NCI-H2081 treated with DMSO at 0.1 percent for 48 hours (cell line): ENCODE results near the gene NOTUM.
"Not testable (repeated sequence)": the region's sequence is repeated elsewhere in the genome, so short reads cannot be mapped to it uniquely, and the experiment has no call there.

Experiments
- DNase-seq: peaks from one replicate; lab custom pipeline; 2025; lab: John Stamatoyannopoulos, UW

Gene NOTUM

GRCh38 chr17:81957691-81958432 is 3.1 kb downstream of the NOTUM start:
- no peak for DNase-seq

- DNase-seq, result no peak
Observed at GRCh38 chr17:81956607-81957589, 4.1 kb downstream of the NOTUM start.

GRCh38 chr17:81955756-81956544 is 5.0 kb downstream of the NOTUM start:
- no peak for DNase-seq

GRCh38 chr17:81955058-81955681 is 5.8 kb downstream of the NOTUM start:
- no peak for DNase-seq

- no peak for DNase-seq
Observed at GRCh38 chr17:81954131-81955057, 6.6 kb downstream of the NOTUM start.

- DNase-seq, result not testable (repeated sequence)
Observed at GRCh38 chr17:81953443-81953842, 7.5 kb downstream of the NOTUM start.

- DNase-seq, result no peak
Observed at GRCh38 chr17:81952792-81953228, 8.2 kb downstream of the NOTUM start.

- no peak for DNase-seq
Observed at GRCh38 chr17:81951785-81952684, 9.0 kb downstream of the NOTUM start.

GRCh38 chr17:81950501-81950900 is 10.5 kb downstream of the NOTUM start:
- DNase-seq, result no peak

- DNase-seq, result no peak
Observed at GRCh38 chr17:81948635-81949378, 12.2 kb downstream of the NOTUM start.

- DNase-seq, result no peak
Observed at GRCh38 chr17:81947189-81947588, 13.8 kb downstream of the NOTUM start, which contains the start of gene MYADML2. Gene MYADML2, minus strand, starts transcription at chr17:81947233. Its CDS starts 5,492 bp downstream, at chr17:81941741.

- DNase-seq, result no peak
Observed at GRCh38 chr17:81944858-81945257, 16.1 kb downstream of the NOTUM start.

GRCh38 chr17:81942167-81942553 is 18.8 kb downstream of the NOTUM start:
- DNase-seq, result no peak

GRCh38 chr17:81941484-81942166 is 19.4 kb downstream of the NOTUM start:
- DNase-seq, result no peak

GRCh38 chr17:81940538-81941483 is 20.2 kb downstream of the NOTUM start:
- DNase-seq, result no peak

- DNase-seq, result no peak
Observed at GRCh38 chr17:81939881-81940385, 21.1 kb downstream of the NOTUM start.

GRCh38 chr17:81939218-81939617 is 21.8 kb downstream of the NOTUM start:
- DNase-seq, result no peak
